SK-N-SH (cell line): Measurements from ENCODE around the gene DSP.

ENCODE experiments used
- CTCF ChIP-seq: fragments of 200-600 bp; sonication (generic); IDR thresholded peaks from 2 replicates; pipeline ENCODE4 v1.6.1; 2017; ENCODE audit warnings: antibody characterized with exemption, mild to moderate bottlenecking, moderate library complexity
- EP300 ChIP-seq, 2 experiments: IDR thresholded peaks; 2 replicates each; pipeline versions ENCODE4 v1.4.0 to v1.6.1; 2012; ENCODE audit warnings: borderline replicate concordance in 1 of 2, low read depth in 1 of 2, low read length in 1 of 2
- SMC3 ChIP-seq: IDR thresholded peaks from 2 replicates; pipeline ENCODE4 v1.6.1; 2012; ENCODE audit warnings: low read depth, low read length, improper control_type of control experiment
- TCF12 ChIP-seq: IDR thresholded peaks from 2 replicates; pipeline ENCODE4 v1.4.0; 2012
- USF1 ChIP-seq: IDR thresholded peaks from 2 replicates; pipeline ENCODE4 v1.4.0; 2012; ENCODE audit warnings: low read depth, borderline replicate concordance

GRCh38 chr6:7513529-7513928, 27.9 kb upstream of the DSP start:
- TF ChIP-seq USF1 = no peak
- TF ChIP-seq CTCF = no peak
- TF ChIP-seq TCF12 = no peak
- no peak for TF ChIP-seq EP300 (IDR thresholded peaks at IDR 0.05; ENCODE audit: borderline replicate concordance in 1 of 2, low read depth in 1 of 2, low read length in 1 of 2)
- no peak for TF ChIP-seq SMC3
